ENCODE results near the gene SLC22A23.

GRCh38 chr6:3411967-3412778 is 44.7 kb downstream of the SLC22A23 start:
- no peak for TF ChIP-seq CTCF (tag by site-specific recombination; IDR thresholded peaks at IDR 0.05)
- no peak for TF ChIP-seq KLF10 (tag by site-specific recombination; IDR thresholded peaks at IDR 0.05)
- TF ChIP-seq GLI2 (tag by site-specific recombination; IDR thresholded peaks at IDR 0.05; ENCODE audit: borderline replicate concordance, low read depth) = no peak
- TF ChIP-seq KLF8 (tag by site-specific recombination; IDR thresholded peaks at IDR 0.05) = no peak
